Fibroblast of the aortic adventitia (primary cell): ENCODE data around the gene ZNRF1. TPM values are rescaled to one million over a fixed set of nuclear protein-coding genes. Genes with fewer than 3 reads are reported as not detected.

Experiments
- DNase-seq: peaks from one replicate; pipeline ENCODE4 v3.0.0-alpha.2; 2010; ENCODE audit warnings: low read depth
- H3K4me3 ChIP-seq: 2 replicates; pipeline ENCODE4 v1.5.1; 2011; ENCODE audit warnings: low read depth, mild to moderate bottlenecking, control low read depth, low read length, moderate library complexity
- total RNA-seq: library from RNA; depleted of rRNA; stranded (reverse); fragments of >200 nt; gene quantifications from 2 replicates; pipeline ENCODE4 v1.2.3, GENCODE V29; 2012; ENCODE audit warnings: low replicate concordance
- TF ChIP-seq, protein P1 (sequence below): IDR thresholded peaks from 2 replicates; pipeline ENCODE4 v1.5.1; 2011; ENCODE audit warnings: mild to moderate bottlenecking, low read length, control low read depth, inconsistent platforms; ENCODE audit not compliant: insufficient read depth

The ZNRF1 gene
- total RNA-seq, 1 donor: 14.5 TPM

DNA sequence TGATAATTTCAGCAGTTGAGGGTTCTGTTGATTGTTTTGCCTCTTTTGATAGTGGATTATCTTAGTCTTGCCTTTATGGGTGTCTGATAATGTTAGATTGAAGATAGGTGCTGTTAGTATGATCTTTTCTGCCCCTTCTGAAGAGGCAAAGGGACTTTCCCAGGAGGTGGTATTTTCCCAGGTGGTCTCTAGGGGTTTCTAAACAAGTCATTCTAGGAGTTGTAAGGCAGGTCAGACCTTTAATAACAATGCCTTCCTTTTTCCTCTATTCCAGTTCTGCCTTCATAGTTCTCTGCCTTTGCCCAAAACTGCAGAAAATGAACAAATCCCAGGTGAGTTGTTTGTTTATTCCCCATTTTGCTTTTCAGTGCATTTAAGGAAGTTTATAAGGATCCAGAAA, 153.8 kb downstream of the ZNRF1 start:
- no peak overlapping the region for H3K4me3 ChIP-seq
- TF ChIP-seq, protein P1, sequence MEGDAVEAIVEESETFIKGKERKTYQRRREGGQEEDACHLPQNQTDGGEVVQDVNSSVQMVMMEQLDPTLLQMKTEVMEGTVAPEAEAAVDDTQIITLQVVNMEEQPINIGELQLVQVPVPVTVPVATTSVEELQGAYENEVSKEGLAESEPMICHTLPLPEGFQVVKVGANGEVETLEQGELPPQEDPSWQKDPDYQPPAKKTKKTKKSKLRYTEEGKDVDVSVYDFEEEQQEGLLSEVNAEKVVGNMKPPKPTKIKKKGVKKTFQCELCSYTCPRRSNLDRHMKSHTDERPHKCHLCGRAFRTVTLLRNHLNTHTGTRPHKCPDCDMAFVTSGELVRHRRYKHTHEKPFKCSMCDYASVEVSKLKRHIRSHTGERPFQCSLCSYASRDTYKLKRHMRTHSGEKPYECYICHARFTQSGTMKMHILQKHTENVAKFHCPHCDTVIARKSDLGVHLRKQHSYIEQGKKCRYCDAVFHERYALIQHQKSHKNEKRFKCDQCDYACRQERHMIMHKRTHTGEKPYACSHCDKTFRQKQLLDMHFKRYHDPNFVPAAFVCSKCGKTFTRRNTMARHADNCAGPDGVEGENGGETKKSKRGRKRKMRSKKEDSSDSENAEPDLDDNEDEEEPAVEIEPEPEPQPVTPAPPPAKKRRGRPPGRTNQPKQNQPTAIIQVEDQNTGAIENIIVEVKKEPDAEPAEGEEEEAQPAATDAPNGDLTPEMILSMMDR: no peak
- DNase-seq: no peak

- TF ChIP-seq, protein P1: no peak
- H3K4me3 ChIP-seq: no peak overlapping the region
- no peak for DNase-seq
These were observed 161.6 kb downstream of the ZNRF1 start for GRCh38 chr16:75160386-75160785.

Other genes starting within 250 kb of the ZNRF1 start
- gene FA2H, start 224.2 kb upstream of the ZNRF1 start, total RNA-seq: not detected in 2 replicates
- gene WDR59, start 13.9 kb upstream of the ZNRF1 start, total RNA-seq: 21.7 and 22.4 TPM in 2 replicates
- gene LDHD, start 117.8 kb downstream of the ZNRF1 start, total RNA-seq: 0.18 and 2.9 TPM in 2 replicates
- gene ZFP1, start 149.5 kb downstream of the ZNRF1 start, total RNA-seq: 9.2 and 16.2 TPM in 2 replicates
- not detected in 2 replicates for gene CTRB2, start 208.1 kb downstream of the ZNRF1 start, total RNA-seq
- not detected in 2 replicates for gene CTRB1, start 220.0 kb downstream of the ZNRF1 start, total RNA-seq